CD4-positive, alpha-beta T cell treated with Interleukin-6 at 100 ng/mL for 8 hours (primary cell): ENCODE measurements around the gene PDE6D.
"Not testable (repeated sequence)": the region's sequence is repeated elsewhere in the genome, so short reads cannot be mapped to it uniquely, and the experiment has no call there.

Source experiments
- DNase-seq: peaks from one replicate; pipeline ENCODE4 v3.0.0-alpha.2; 2020; ENCODE audit warnings: mixed read lengths, low spot score

Gene PDE6D

DNA sequence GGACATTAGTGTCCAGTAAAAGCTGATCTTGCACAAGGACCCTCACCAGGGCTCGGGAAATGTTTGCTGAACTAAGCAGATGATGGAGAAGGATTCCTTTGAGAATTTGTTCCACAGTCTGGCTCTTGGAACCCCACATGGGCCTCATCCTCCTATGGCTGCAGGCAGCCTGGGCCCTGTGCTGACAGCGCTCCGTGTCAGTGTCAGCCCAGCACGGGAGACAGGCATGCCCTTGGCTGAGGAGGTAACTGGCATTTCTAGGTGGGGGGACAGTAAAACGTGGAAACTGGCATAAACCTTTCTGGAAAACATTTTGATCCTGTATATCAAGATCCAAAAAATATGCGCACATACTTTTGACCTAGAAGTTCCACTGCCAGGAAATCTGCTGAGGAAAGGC is 62.3 kb downstream of the PDE6D start:
- no peak for DNase-seq

DNA sequence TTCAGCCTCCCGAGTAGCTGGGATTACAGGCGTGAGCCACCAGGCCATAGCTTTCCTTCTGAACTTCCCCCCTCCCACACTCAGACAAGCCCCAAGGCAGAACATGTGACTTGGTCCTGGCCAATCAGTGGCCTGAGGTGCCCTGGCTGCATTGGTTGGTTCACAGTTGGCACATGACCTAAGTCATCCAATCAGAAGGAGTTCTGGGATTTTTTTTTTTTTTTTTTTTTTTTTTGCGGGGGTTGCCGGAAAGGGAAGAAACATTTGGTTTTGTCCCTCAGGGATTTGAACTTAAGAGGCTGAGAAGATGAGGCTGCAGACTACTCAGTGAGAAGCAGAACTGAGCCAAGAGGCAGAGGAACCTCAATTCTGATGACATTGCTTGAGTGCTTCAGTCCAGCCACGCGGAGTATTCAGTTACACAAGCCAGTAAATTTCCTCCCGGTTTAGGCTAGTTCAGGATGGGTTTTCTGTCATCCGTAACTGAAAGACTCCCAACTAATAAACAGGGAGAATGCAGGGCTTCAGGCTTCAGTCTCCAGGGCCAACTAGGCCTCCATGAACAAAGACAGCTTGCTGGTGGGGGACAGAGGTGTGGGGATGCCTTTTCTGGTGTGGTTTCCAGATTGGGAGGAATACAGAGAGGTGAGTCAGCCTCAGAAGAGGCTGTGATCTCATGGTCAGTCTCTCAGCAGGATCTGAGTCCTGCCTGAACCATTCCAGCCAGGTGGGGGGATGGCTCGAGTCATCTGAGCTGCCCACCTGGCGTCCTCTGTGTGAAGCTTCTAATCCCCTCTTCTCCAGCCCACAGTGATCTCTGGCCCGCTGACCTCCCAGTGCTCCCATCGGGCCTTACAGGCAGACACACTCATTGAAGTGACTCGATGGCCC is 63.6 kb downstream of the PDE6D start:
- no peak for DNase-seq

- no peak for DNase-seq
Observed at GRCh38 chr2:231716666-231717280, 64.3 kb downstream of the PDE6D start.

- no peak for DNase-seq
Observed at GRCh38 chr2:231715988-231716616, 65.0 kb downstream of the PDE6D start.

GRCh38 chr2:231715499-231715837 is 65.6 kb downstream of the PDE6D start:
- no peak for DNase-seq

DNA sequence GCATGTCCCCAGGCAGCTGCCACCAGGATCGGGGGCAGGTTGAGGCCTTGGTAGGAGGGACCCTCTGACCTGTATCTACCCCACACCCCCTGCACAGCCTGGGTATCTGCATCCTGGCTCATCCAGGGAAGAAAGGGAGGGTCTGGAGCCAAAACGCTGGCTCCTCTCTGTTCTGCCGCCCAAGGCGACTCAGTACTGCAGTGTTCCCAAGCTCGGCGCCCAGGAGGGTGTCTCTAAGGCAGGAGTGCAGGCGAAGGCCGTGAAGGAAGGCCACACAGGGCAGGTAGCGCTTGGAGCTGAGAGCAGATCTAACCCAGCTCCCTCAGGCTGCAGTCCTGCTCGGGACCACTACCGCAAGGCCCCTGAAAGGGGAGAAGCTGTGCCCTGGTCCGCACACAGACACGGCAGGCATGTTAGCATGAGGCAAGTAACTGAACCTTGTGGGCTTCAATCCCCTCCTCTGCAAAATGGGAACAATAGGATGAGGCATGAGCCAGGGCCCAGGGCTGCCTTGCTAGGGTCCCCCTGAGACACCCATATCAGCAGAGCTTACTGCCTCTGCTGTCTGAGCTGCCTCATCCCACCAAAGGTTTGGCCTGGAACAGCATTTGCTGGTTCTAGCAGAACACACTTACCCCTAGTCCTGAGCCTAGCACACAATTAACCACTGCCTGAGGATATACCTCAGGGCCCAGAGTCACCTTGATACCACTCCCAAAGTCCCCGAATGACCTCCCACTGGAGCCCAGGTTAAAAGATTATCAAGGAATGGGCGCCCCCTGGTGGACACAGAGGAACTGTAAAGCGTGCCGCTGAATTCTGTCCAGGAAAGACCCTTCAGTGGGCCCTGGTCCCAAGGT is 66.2 kb downstream of the PDE6D start:
- DNase-seq, result peak; percentile 69

DNA sequence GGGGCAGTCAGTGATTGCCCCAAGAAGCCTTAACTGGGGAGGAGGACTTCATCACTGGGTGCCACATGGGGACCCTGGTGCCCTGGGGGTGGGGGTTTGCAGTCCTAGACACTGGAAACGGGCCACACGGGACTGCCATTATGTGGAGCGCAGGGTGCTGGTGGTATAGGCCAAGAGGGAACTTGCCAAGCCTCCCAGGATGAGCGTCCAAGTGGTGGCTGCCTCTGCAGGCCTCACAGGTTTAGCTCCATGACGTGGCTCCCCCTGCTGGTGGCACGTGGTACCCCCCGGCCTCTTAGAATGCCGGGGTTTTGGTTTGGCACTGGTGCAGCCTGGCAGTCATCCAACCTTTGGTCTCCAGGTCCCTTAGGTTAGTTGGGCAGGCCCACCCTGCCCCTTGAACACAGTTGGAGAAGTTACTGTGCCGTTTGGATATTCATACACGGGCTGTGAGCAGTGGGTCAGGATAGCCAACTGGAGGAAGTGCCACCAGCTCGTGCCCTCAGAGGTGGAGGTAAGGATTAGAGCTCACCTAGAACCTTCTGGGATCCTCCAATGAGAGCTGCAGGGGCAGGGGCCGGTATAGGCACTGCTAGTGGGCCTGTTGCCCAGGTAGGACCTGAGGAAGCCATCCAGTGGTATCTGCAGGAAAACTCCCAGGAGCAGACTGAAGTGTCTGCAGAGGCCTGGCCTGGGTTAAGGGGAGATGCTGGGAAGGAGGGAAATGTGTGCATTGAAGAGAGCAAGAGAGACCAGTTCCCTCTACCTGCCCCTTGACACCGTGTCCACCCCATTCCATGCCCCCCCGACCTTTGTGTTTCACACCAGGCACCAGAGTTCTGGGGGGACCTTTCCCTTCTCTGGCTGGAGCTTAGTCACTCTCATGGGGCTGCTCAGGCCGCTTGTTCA is 67.1 kb downstream of the PDE6D start:
- peak; percentile 87 for DNase-seq

DNA sequence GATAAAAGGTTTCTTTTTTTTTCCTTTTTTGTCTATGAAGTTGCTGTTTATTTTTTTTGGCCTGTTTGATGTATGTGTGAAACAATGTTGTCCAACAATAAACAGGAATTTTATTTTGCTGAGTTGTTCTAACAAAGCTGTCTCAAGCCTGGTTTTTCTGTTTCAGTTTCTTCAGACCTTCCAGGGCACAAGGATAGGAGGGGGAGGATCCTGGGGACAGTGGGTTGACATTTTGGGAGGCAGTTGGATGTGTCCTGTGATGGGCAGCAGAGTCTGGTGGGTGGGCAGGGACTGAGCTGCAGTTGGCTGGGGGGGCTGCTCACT is 67.7 kb downstream of the PDE6D start:
- DNase-seq, result not testable (repeated sequence)

GRCh38 chr2:231712451-231713021 is 68.5 kb downstream of the PDE6D start:
- not testable (repeated sequence) for DNase-seq

DNA sequence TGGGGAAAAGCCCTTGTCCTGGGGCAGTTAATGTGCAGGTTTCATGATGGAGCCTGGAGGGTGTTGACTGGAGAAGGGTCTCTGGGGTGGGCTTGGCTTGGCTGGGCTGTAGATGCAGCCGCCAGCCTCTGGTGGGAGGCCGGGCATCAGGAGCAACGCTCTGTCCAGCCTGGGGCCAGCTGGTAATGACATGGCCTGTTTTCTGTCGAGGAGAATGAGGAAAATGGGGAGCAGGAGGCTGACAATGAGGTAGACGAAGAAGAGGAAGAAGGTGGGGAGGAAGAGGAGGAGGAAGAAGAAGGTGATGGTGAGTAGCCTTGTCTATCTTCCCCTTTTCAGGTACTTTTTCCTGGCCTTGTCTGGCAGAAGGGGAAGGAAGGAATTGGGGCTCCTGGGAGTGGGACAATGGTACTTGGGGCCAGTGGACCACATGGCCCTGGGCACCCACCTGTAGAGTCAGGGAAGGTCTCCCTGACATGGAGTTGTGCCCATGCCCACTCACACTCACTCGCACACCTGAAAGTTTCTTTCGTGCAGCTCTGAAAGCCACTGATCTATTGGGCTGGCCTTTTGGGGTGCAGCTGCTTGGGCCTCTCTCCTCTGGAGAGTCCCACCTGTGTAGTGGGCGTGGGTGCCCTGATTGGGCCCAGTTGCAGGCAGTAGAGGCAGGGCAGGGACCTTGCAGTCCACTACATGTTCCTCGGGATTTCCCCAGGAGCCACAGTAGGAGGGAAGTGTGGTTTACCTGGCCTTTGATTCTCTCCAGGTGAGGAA is 69.2 kb downstream of the PDE6D start:
- DNase-seq, result no peak

GRCh38 chr2:231710799-231711676 is 70.0 kb downstream of the PDE6D start:
- DNase-seq, result no peak

- DNase-seq, result peak; percentile 78
Observed at GRCh38 chr2:231709981-231710798, 70.9 kb downstream of the PDE6D start.

GRCh38 chr2:231709636-231709980 is 71.5 kb downstream of the PDE6D start:
- DNase-seq, result no peak

DNA sequence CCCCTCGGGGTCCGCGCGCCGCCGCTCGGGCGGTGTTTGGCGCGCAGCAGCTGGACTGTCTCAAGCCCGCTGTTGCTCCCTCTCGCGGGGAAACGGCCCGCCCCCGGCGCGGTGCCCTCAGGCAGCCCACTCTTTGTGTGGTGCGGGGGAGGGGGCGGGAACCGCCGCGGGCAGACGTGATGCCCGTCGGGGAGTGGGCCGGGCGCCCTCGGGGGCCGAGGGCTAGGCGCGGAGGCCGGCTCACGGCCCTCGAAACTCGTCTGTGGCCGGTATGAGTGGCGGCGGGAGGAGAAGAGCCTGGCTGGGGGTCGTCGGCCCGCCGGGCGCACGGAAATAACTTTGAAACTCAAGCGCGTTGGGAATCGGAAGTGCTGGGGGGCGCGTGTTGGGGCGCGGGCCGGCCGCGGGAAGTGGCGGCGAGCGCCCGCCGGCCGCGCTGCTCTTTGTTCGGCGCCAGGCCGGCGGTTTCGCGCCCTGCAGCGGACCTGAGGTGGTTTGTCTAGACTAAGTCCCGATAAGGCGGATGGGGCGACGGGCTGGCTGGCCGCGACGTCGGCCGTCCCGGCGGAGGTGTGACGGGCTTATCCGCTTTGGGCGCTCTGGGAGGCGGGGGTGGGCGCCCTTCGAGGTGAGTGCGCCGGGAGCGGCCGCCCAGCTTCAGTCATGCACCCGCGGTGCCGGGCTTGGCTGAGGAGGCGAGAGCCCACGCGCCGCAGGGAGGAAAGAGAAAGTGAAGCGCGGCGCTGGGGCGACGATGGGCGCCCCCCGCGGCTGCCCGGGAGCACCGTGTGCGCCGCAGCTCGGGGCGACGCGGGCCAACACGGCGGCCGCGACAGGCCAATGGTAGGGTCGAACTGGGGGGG is 72.1 kb downstream of the PDE6D start:
- DNase-seq, result peak; percentile 34

- peak; percentile 100 for DNase-seq
Observed at GRCh38 chr2:231707927-231708772, 72.9 kb downstream of the PDE6D start, which contains the start of gene PTMA. TSS of gene PTMA (plus strand) at chr2:231708525. CDS start at chr2:231708707, 182 bp downstream.

GRCh38 chr2:231707625-231707926 is 73.5 kb downstream of the PDE6D start:
- DNase-seq, result no peak
